HG03354 (cell line): ENCODE data around the gene TM4SF20.
"Not testable (repeated sequence)": the region's sequence is repeated elsewhere in the genome, so short reads cannot be mapped to it uniquely, and the experiment has no call there.

Source experiments
- ATAC-seq: cut with Tn5 transposase; IDR thresholded peaks from one replicate; pipeline ENCODE4 v1.9.1; 2021; ENCODE audit warnings: mild to moderate bottlenecking; ENCODE audit not compliant: unreplicated experiment, poor library complexity, severe bottlenecking

TM4SF20 gene

DNA sequence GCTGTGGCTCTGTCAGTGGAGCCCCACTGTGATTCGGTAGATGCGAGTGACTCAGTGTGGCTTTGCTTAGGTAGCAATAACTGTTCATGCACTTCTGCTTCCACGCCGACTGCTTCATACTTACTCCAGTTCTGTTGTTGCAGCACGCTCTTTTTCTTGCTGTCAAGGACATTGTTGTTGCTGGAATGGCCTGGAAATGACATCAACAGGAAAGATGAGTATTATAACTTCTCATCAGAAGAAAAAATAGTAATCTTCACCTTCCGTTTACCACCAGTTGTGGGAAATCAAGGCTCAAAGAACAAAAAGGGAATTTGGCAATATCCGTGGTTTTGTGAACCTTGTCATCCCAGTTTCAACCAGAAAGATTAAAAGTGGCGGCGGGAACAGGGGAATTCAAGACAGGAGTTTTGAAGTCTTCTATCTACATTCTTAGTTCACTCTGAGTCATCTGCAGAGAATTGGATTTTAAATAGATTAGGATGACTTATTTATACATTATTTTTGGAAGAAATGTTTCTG is 8.3 kb downstream of the TM4SF20 start:
- no peak for ATAC-seq

DNA sequence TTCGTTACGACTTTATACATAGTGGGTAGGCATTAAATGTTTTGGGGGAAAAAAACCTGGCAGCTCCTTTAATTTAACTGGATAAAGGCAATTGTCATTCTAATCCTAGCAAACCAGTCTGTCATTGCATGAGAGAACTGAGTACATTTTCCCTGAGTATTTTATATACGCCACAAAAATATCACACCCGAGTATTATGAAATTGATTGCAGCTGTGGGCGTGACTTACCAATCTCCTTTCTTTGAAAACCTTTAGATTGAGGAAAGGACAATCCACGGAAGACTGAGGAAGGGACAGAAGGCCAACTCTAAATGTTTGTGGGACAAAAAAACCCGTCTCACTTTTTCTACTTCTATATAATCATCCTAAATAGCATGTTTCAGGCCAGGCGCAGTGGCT is 9.0 kb downstream of the TM4SF20 start:
- ATAC-seq = no peak

DNA sequence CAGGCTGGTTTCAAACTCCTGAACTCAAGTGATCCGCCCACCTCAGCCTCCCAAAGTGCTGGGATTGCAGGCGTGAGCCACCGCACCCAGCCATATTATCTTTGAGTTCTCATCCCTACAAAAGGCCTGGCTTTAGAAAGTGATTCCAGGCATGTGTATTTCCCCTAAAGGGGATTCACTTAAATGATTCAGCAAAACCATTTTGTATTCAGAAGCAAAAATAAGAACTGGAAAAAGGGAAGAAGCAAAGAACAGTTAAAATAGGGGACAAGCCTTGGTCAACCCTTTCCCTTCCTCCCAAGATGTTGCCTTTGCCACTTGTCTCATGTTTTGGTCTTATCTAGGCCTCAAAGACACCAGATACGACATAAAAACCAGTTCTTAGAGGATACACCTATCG is 10.5 kb downstream of the TM4SF20 start:
- ATAC-seq = no peak

DNA sequence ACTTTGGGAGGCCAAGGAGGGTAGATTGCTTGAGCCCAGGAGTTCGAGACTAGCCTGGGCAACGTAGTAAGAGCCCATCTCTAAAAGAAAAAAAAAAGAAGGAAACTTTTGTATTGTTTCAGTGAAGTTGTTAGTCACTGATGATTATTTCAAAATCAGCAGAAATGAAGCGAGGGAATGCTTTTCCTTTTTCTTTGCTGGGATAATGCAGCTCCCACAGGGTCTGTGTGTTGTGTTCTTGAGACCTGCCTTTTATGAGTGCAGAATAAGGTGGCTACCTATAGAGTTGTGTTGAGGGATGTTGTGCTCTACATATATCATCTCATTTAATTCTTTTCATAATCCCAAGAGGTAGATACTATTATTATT is 11.7 kb downstream of the TM4SF20 start:
- no peak for ATAC-seq

DNA sequence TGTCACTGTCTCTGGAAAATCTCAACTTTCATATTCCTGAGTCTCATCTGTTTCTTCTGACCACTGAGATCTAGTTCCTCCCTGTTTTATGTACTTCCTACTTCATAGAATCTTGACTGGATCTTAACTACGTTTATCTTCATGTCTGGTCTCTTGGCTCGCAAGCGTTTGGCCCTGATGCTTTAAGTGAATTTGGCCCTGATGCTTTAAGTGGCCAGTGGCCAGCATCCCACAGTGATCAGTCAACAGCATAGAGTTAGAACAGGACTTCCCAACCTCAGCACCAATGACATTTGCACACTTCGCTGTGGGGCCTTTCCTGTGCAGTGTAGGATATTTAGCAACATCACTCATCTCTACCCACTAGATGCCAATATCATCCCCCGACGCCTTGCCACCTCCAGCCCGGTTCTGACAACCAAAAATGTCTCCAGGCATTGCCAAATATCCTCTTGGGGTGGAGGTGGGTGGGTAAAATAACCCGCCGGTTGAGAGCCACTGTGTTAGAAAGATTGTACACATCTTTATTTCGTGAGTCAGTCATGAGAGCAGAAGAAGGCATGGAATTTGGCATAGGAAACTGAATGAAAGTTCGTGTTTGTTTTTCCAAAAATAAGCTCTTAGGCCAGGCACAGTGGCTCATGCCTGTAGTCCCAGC is 12.2 kb downstream of the TM4SF20 start:
- no peak for ATAC-seq

DNA sequence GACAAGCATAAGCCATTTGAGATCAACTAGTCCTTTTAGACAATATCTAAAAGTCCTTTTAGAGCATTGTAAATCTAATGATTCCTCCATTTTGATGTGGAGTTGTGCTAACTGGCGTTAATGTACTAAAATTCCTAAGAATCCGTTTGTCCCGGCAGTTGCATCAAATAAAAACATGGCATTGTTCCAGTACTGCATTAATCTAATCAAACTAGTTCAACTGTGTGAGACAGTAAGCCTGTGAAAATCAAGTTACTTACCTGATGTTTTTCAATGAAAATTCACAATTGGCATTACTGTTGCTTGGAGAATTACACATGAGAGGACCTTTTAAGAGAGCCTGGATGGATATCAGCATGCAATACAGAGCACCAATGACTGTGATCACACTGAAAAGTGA is 13.3 kb downstream of the TM4SF20 start:
- ATAC-seq = no peak

DNA sequence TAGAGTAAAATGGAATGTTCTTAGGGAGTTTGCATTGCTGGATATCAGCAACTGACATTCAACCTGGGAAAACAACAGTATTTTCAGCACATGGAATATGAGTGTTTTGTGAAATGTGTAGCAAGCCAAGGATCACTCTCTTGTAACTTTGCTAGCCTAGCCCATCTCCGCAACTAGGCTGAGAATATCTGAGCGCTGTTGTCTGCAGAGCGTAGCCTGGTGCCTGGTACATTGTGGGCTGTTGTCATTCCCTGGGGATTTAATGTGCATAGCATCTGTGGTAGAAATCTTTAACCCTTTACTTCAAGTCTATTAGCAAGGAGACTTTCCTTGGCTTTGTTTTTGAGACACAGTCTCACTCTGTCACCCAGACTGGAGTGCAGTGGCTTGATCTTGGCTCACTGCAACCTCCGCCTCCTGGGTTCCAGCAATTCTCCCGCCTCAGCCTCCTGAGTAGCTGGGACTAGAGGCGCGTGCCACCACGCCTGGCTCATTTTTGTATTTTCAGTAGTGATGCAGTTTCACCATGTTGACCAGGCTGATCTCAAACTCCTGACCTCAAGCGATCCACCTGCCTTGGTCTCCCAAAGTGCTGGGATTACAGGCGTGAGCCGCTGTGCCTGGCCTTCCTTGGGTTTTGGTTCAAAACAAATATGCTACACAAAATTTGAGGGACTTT is 14.4 kb downstream of the TM4SF20 start:
- ATAC-seq = not testable (repeated sequence)

DNA sequence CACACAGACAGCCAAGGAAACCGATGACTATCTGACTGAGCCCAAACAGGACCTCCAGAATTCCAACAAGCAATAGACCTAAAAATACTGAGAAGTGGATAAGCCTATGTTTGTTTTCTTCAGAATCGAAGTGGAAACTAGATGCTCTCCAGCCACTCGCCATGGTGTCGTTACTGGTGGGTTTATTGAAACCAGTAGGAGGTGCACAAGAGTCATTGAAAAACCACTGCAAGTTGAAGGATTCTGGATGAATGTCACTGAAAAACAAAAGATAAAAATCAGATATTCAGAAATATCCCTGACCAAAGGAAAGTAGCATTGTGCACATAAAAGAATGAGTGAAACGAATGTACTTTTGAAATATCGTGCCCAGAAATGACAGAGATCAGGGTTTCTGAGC is 15.3 kb downstream of the TM4SF20 start:
- no peak for ATAC-seq

DNA sequence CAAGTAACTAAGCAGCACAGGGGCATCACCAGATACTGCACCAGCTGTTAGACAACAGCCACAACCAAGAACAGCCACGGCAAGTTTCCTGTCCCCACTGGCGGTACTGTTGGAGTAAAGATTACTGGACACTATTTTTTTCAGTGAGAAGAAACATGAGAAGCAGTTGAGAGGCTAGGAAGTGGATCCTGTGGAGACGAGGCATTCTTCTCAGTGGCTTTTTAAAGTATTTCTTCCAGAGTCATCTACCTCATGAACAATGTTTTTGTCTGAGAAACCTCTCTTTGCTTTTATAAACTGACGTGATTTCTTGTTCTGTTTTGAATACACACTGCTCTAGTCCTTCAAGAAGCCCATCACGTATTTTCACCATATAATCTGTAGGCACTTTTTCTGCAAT is 18.8 kb downstream of the TM4SF20 start:
- no peak for ATAC-seq

DNA sequence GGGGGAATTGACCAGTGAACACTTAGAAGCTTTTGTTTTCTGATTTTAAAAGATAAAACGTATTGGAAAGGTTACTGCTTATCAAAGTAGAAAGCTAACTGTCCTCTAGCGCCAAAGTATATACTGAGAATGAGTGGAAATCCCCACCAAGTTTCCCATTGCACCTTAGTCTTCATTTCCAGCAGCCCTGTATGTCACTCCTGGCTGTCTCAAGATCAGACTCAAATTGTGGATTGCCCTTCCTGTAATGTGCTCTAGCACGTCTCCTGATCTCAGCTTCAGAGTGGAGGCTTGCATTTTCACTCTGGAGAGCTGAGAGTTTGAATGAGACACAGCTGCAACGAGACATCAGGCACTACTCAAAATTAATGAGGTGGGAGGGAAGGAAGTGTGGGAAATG is 27.5 kb downstream of the TM4SF20 start:
- peak; percentile 65 for ATAC-seq

DNA sequence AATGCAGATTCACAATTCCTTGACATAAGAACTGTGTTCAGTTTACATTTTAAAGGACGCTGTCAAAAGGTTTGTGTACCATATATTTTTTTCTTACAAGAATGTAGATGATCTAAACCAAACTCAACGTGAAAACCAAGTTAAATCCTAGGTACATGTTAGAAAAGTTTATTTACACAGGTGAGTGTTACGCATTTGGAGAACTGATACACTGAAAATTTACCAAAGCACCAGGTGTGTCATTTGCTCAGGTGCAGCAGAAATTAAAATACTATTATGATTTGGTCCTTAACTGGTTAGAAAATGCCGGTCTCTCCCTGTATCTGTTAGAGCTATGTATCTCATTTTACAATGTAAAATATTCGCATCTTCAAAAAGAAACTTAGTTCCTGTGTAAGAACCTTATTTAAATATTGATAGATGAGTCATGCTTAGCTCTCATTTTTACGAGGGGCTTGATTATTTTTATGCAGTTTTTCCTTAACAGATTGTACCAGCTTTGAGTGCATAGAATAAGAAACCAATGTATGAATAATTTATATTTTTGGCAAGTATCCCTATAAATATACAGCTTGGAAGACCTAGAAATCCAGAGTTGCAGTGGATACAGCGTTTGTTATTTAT is 29.0 kb downstream of the TM4SF20 start:
- no peak for ATAC-seq

DNA sequence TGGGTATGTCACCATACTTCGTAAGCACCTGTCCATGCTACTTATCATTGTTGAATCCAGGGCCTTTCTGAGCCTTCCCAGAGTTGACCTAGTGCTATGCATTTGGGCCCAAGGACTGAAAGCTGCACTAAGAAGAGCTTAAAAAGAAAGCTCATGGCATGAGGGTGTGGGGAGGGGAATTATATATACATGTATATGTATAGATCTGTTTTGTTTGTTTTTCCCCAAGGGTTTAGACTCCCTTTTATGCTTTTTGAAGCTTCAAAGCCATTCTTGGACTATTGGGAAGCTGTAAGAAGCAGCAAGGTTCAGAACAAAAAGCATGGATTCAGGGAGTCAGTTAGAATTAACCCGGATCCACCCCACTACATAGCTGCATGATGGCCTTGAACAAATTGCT is 30.8 kb downstream of the TM4SF20 start:
- ATAC-seq = no peak

DNA sequence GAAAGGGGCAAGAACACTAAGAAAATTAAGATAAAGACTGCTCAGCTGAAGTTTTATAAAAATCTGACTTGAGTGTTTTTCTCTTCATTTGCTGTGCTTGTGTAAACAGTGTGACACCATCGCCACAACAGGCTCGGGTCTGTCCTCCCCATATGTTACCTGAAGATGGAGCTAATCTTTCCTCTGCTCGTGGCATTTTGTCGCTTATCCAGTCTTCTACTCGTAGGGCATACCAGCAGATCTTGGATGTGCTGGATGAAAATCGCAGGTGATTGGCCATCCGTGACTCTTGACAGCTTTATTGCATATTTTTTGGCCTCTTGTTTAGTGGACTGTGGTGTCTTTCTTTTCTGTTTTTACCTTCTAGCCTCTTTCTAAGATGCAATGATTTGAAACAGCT is 32.0 kb downstream of the TM4SF20 start:
- no peak for ATAC-seq

DNA sequence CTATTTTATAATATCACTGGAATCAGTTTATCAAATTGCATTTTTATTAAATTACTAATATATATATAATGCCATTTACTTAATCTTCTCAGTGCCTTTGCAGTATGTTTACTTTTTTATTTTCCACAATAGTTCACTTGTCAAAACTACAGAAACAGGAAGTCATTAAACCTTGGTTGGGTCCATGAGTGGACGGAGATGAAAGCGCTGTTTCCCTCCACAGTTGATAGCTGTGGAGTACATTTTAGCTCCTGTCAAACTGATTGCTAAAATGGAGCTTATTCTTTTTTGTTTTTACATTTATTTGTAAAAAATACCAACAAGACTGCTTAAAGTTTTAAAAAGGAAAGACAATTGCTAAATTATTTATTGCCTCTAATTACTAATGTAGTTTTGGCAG is 34.9 kb downstream of the TM4SF20 start:
- ATAC-seq = no peak

DNA sequence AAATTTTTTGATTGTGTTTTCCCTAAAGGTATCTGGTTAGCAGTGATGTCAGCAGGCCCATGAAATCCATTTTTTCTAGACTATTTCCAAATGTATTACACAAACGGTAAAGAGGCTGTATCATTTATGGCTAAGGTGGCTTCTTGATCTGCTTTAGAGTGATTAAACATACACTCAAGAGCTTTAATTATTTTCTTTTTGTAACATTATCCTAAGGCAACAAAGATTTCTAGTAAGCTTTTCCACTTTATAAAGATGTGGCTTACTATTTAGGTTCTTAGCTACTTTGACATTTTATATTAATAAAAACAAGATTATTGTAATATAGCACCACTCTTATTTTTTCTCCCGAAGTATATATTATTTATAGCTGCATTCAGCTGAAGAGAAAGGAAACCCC is 37.6 kb downstream of the TM4SF20 start:
- no peak for ATAC-seq

DNA sequence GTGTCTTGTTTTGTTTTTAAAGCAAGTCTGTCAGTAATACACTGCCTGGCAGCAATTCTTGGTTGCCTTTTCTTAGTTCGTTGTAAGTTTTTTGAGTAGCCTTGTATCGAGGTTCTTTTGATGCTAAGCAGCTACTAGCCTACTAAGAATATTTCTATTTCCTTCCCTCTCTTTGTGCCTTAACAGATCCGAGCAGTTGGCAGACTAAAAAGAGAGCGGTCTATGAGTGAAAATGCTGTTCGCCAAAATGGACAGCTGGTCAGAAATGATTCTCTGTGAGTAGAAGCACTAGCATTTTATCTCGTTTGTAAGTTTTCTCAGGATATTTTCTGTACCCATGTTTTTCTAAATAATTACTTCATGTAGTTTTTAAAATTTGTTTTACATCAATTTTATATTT is 39.0 kb downstream of the TM4SF20 start:
- no peak for ATAC-seq

DNA sequence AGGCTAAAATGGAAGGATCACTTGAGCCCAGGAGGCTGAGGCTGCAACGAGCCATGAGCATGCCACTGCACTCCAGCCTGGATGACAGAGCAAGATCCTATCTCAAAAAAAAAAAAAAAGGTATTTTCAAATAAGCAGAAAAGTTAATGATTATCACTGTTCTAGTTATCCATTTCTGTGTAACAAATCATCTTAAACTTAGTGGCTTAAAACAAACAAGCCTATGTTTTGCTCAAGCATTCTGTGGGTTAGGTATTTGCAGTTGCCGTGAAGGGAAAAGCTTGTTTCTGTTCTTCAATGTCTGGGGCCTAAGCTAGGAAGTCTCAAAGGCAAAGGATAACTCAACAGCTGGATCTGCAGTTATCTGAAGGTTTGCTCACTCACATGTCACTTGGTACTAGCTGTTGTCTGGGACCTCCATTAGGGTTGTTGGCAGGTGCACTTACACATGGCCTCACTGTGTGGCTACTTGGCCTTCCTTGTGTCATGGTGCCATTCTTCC is 40.0 kb downstream of the TM4SF20 start:
- ATAC-seq = peak; percentile 73

DNA sequence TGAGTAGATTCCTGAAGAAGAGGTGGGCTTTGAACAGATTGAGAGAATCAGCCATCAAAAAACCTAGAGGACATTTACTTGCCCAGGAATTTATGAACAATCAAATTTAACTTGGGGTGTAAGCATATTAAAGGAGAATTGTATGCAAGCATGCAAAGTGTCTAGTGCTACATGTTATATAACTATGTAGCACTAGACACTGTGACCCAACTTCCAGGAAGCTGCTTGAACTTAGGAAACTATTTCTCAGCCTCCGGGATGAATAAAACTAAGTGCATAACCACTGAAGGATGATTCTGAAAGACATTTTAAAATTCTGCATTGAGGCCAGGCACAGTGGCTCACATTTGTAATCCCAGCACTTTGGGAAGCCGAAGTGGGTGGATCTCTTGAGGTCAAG is 41.7 kb downstream of the TM4SF20 start:
- no peak for ATAC-seq

DNA sequence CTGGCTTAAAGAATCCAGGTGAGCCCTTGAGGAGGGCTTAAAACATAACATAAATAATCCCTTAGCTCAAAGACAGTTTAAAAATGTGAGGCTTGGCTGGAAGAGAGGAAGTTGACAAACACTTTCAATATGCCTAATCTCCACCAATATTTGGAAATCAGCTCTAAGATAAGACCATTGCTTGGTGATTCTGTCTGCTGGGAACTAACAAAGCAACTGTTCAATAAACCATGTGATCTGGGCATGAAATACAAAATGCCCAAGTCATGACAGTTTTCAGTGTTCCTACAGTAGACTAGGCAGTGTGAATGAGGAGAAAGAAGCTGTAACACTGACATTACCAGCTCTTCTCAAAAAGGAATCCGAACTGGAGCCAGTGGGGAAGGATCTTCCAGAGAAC is 43.4 kb downstream of the TM4SF20 start:
- ATAC-seq = no peak

DNA sequence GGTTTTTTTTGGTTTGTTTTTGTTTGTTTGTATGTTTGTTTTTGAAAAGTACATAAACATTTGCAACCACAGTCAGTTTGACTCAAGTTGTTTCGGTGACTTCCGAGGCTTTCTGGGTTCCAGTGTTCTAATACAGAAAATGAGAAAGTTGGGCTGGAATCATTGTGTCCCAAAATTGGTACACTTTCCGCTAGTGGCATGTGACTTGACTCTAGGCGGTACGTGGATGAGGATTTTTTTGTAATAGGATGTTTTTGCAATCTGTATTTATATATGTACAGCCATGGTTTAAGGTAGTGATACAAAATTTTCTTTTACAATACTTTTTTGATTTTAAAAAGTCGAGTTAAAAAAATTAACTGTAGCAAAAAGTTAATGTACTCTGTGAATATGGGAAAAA is 52.3 kb downstream of the TM4SF20 start:
- ATAC-seq = no peak

DNA sequence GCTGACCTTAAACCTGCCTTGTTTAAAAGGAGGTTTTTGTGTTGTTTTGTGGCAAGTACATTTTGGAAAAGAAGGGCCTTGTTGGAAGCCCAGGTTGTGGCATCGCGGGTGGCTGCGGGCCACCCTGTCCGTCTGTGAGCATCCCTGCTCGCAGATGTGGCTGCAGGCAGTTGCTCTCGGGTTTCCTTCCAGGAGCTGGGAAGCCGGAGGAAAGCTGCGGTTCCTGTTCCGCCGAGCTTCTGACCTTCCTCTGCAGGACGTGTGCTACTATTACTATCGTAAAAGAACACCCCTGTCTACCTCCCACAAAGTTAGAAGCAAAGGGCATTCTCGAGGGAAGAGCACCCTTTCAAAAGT is 53.3 kb downstream of the TM4SF20 start:
- ATAC-seq = peak; percentile 9
